GM21717 (cell line): ENCODE data around the gene SRPX.

Experiments
- ATAC-seq: cut with Tn5 transposase; IDR thresholded peaks from one replicate; pipeline ENCODE4 v1.9.1; 2021; ENCODE audit warnings: mild to moderate bottlenecking, moderate library complexity; ENCODE audit not compliant: unreplicated experiment

The SRPX gene, protein sequence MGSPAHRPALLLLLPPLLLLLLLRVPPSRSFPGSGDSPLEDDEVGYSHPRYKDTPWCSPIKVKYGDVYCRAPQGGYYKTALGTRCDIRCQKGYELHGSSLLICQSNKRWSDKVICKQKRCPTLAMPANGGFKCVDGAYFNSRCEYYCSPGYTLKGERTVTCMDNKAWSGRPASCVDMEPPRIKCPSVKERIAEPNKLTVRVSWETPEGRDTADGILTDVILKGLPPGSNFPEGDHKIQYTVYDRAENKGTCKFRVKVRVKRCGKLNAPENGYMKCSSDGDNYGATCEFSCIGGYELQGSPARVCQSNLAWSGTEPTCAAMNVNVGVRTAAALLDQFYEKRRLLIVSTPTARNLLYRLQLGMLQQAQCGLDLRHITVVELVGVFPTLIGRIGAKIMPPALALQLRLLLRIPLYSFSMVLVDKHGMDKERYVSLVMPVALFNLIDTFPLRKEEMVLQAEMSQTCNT

DNA sequence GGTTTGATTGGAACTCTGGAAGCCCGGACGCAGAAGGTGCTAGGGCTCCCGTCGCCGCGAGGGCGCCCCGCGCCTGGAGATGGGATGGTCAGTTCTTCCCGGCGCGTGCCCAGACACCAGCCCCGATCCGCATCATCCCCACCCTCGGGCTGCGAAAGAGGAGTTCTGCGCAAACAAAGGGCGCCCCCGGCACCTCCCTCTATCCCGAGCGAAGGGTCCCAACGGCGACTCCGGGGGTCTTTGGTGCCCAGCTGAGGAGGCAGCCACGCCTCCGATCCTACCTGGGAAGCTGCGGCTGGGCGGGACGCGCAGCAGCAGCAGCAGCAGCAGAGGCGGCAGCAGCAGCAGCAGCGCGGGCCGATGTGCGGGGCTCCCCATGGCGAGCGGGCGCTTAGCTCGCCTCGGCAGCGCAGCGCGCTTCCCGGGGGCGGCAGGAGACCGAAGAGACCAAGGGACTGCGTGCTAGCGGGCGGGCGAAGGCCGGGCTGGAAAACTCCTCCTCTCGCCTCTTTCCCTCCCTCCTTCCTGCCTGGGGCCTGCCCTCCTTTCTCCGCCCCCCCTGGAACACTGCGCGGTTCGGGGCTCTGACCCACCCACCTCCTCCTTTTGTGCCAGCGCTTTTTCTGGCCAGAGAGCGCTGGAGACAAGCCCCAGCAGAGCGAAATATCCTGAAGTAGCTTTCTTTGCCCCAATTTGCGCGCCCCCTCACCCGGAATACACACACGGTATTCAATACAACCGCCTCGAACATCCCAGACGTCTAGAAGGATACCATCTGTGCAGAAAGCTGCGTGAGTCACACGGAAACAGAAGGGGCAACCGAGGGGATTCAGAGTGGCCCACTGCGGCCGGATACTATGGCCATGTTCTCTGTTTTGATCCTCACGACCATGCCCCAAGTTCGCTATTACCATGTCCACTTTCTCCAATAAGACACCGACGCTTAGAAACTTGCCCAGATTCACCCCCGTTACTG lies at the start of gene SRPX:
Gene SRPX (minus strand): TSS at position 457 of the 976 bp plus-strand sequence. CDS start 79 bp downstream, at position 378.
- no peak for ATAC-seq

DNA sequence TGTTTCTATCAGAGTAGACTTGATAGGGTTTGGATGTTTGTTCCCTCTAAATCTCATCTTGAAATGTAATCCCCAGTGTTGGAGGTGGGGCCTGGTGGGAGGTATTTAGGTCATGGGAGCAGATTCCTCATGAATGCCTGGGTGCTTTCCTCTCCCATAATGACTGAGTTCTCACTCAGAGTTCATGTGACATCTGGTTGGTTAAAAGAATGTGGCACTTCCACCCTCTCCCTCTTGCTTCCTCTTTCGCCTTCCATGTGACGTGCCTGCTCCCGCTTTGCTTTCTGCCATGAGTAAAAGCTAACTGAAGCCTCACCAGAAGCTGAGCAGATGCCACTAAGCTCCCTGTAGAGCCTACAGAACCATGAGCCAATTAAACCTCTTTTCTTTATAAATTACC lies 47.3 kb upstream of the SRPX start:
- ATAC-seq, result no peak

DNA sequence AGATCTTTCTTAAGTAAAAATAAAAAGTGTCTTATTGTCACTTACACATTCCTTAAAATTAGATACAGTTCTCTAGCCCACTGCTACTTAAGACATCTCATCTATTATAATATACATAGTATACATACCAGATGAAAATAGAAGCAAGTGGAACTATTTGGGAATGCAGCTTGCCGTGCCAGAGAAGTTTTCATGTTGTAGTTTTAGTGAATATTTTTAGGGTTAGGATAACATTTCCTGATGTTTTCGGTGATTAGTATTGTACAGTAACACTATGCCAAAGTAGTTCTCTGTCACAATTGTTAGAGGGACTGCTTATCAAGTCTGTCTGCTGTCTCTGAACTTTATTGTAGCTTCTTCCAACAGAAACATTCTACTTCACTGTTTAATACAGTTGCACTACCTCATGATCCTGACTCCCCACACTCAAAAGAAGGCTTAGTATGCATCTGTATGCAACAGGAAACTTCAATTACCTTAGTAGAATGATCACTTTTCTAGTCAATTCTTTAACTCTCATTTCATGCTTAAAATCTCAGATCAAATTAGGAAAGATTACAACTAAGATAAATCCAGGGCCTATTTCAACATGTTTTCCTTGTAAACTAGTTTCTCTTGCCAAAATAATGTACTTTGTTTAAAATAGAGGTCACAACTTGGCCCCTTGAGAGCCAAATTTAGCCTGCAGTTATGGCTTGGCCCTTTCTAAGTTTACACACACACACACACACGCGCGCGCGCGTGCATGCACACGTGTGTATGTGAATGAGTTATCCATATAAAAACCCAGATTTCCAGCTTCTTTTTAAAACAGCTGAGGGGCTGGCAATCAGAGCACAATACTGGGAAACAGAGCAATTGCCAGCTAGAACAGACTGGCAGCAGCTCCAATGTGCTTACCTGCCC lies 42.3 kb upstream of the SRPX start:
- no peak for ATAC-seq

DNA sequence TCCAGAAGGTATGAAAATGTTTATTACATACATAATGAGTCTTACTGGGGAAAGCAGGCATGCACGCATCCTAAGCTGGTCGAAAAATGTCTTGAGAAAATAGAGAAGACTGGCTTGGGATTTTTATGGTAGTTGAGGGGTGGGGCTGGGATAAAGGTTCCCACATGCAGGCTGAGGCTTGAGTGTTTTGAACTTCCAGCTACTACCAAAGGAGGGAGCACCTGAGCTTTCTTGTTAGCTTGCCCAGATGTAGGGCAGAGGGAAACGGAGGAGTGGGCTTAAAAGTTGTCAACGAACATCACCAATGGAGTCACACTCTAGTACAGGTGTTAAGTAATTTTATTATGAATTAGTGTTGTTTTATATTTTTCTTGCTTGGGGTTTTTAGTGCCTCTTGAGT lies 39.6 kb upstream of the SRPX start:
- ATAC-seq, result peak; percentile 67

DNA sequence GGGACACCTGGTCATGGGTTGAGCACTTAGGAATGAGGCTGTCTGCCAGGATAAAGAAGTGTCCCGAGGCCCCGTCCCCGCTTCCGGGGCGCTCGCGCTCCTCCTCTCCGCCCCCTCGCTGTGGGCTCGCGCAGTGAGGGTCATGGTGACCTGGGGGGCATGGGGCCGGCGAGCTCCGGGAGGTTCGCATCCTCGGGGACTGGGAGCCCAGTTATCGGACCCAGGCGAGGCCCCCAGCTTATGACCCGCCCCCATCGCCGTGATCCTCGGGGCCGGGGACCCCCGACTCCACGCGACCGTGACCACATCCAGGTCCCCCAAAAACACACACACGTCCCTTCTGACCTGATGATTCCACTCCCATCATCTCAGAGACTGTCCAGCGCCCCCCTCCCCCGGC lies 35.3 kb upstream of the SRPX start:
- no peak for ATAC-seq

DNA sequence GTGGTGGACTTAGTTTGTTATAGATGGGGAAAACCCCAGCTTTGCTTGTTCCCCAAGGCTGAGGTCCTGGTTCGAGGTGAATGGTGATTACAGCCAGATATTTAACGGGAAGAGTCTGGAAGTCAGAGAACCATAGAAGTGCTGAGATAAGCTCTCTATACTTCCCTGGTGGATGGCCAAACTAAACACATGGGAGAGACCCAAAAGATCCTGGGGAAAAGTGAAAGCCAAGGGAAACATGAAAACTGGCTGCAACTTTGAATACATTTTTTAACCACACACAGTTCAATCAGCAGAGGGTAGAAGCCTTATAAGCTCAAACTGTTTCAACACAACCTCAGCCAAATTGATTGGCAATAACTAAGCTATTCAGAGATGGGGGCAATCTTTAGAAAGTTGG lies 29.3 kb upstream of the SRPX start:
- no peak for ATAC-seq

DNA sequence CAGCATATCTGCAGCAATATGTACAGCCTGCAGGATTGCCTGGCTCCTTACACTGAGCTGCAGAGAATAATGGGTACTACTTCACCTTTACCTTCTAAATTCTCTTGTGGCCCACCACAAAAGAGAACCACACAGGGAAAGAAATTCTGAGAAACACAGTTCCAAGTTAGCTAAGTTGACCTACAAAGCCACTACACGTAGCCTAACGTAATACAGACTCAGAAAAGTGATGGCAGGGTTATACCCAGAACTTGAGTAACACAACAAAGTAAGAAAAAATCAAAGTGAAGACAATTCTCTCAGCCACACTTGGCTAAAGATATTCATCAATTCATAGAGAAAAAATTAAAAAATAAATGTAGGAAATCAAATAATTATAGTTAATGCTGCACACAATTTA lies 26.4 kb upstream of the SRPX start:
- ATAC-seq, result no peak

DNA sequence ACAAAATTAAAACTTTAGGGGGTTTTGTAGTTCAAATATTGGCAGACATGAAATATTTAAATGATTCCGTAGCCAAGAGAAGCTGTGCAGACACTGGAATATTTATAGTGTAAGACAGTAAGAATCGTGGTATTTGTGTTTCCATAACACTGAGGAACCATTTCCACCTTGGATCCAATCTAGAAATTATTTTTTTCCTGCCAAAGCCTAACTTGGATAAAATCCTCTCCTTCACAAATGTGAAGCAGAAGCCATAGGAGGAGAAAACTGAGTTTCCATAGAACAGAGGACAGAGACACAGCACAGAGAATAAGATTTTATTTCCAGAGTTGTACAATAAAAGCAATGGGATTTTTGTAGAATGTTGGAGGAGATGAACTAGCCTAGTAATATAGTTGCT lies 19.9 kb upstream of the SRPX start:
- ATAC-seq, result no peak

DNA sequence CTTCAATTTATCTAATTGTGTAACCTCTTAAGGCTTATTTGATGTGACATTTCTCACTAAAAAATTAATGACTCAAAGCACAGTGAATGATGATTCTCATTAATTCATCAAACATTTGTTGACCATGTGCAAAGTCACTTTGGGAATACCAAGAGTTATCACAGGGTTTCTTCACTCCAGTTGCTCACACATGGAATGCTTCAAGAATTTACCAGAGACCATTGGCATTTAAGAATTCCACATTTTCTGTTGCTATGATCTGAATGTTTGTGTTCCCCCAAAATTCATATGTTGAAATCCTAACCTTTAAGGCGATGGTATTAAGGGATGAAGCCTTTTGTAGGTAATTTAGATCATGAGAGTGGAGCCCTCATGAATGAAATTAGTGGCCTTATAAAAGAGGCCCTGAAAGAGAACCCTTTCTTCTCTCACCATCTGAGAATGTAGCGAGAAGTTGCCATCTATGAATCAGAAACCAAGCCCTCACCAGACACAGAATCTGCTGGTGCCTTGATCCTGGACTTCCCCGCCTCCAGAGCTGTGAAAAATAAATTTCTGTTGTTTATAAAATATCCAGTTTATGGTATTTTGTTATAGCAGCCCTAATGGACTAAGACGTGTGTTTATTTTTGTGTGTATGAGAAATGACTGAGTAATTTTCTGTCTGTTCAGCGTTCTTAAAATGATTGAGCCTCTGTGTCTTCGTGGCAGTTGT lies 16.4 kb upstream of the SRPX start:
- no peak for ATAC-seq

DNA sequence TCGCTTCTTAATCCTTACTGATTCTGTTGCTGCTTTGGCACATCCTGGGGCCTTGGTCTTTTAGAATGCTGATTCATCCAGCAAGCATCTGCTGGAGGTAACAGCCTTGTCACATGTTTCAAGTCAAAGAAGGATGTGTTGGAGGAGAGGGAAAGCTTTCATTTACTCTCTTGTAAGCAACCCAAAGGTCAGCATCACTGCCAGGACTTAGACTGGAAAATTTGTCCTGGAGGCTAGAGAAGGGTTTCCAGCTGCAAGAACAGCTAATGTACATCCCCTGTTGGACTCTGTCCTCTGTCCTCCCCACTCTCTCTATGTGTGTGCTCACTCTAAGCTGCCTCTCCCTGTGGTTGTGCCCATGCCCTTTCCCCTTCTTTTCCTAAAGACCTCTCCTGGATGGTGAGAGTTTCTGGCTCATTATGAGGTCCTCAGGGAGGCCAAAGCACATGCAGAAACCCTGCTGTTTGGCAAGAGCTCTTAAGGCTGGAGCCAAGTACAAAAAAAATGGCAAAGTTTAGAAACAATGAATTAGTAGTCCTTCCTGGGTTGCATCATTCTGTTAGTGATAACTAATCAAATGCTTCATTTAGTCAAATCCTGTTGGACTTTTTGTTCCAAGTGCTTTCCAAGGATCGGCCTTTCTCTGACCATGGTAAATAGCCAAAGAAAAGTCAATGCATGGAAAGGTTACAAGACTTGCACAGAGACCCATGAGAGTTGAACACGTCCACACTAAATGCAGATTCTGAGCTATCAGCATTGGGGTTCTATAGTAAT lies 13.4 kb upstream of the SRPX start:
- ATAC-seq, result no peak

DNA sequence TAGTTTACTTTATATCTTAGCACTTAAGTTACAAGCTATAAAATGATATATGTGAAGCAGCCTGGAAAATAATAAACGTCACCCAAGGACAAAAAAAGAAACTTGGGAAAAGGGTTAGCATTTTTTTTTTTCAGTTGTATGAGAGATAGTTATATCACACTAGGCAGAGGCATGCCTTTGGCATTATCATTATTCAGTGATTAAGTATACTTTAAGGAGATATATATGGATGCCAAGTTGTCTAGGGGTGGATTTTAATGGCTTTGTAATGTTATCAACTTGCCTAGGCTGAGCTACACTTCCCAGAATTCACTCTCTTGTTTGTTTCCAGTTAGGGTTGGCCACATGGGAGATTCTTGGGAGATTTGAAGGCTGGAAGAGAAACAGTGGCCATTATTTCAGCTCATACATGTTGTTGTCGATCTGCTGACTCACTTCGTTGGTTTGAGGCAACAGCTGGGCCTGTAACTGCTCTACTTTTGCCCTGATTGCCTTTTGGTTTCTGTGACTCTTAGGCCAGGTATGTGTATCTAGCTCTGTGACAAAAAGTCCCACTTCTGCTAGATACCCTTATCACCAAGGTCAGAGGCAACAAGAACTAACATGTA lies 11.5 kb upstream of the SRPX start:
- no peak for ATAC-seq

DNA sequence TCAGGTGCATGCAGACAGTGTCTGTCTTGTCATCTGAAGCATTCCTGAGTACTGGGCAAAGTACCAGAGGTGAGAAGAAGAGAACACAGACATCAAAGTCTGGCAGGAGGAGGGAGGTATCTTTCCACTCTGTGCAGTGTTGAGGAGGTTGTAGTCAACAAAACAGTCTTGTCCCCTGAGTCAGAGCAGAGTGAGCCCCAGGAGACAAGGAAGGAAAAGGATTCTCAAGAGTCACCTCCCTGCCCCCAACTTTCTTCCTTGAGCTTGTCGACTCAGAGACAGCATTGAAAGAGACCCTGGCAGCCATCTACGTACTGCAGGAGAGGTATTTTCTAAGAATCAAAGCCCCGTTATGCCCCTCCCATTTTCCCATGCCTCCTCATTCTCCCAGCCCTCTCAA lies 4.4 kb upstream of the SRPX start:
- ATAC-seq, result no peak

DNA sequence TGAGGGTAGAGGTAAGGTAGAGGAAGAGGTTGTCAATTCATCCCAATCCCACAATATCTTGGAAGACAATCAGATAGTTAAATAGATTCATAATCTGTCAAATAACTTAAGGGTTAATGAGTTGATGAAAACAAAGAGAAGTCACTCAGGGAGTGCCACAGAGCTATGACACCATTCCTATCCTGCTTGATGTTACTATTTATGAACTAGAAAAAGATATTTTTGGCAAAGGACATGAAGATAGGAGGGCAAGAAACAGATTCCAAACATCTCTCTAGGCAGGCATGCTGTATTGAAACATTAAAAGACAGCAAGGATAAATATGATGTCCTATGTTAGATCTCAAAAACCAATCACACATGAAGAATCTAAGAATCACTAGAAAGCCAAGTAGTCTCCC lies 3.5 kb upstream of the SRPX start:
- ATAC-seq, result no peak

DNA sequence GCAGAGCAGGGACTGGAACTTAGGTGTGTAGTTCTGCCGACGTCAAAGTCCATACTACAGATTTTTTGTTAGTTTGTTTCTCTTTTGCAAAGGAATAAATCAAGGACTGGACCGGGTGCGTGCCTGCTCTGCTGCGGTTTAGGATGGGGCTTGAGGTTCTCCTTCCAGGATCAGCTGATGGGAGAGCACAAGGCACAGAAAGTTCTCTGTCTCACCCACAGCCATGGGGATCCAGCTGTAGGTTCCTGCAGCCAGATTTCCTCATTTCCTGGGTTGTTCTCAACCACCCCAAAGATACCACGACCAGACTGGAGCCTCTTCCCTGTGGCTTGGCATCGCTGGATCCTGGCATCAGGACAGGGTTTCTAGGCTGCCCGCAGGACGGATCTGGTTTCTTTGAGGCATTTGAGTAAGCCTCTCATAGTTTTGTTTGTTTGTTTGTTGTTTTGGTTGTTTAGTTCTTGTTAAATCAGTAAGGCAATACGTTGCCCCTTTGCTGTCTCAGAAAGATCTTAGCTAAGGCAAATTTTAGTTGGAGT lies 789 bp upstream of the SRPX start:
- no peak for ATAC-seq

DNA sequence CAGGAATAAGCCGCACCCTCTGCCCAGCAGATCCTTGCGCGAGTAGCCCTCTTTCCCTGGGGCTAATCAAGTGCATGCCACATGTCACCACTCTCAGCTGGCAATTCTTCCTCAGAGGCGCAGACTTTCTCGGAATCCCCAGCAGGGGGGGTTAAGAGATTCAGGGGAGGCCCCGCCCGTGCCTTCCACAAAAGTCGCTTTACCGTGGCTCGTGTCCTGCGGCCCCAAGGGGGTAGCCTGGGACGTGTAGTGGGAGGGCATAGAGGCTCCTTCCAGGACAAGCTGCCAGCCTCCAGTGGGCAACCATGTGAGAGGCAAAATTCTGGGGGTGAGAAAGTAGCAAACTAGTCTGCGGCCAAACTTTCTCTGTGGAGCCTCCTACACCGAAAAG lies 652 bp downstream of the SRPX start:
- ATAC-seq, result peak; percentile 58

DNA sequence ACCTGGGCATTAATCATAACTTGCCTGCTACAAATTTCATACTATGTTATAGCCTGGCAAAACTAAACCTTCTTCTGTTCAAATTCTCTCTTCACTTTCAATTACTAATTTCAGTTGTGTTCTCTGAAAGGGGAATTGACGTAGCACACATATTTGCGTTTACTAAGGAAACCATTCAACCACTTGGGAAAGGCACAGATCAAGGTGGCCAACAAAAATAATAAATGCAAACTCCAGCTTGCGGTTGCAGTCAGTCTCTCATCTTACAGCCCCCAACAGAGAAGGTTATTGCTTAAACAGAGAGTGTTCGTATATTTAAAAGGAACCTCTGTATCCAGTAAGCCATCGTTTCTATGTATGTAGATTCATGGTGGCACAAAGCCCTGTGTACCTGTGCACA lies 4.0 kb downstream of the SRPX start:
- no peak for ATAC-seq

DNA sequence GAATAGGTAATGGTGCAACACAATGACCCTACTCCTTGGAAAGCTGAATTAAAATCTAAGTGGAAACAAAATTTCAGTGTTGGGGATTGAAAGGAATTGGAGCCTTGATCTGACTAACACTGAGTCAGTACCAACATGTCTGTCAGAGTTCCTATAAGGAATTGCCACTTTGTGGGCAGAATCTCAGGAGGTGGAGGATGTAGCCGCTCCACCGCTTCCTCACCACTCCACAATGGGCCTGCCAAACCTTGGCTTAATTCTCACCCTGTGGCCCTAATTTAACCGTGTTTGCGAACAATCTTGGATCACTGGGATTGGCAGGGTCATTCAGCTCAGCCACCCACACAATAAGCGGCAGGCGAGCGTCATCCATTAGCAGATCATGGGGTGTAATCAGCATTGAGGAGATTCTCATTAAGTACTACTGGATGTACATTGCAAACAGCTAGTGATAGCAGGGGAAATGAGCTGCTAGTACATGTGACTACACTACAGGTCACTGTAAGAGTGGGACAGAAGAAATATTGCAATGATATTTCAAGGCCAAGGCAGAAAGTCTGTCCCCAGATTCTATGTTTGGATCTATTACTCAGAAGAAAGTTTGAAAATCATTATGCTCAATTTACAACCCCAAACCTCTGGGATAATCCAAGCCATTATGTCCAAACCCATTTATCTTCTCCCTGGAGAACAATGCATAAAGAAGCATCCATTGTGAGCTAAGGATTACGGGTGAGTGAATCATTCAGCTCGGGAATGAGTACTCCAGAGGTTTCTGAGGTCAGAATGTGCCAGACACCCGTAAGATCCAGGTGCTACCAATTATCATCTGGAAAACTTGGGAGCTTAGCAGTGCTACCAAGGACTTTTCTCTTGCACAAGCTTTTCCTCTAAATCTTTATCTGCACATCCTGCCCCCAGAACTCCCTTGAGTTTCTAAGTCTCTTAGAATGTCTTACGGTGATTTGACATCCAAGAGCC lies 5.8 kb downstream of the SRPX start:
- ATAC-seq, result no peak

DNA sequence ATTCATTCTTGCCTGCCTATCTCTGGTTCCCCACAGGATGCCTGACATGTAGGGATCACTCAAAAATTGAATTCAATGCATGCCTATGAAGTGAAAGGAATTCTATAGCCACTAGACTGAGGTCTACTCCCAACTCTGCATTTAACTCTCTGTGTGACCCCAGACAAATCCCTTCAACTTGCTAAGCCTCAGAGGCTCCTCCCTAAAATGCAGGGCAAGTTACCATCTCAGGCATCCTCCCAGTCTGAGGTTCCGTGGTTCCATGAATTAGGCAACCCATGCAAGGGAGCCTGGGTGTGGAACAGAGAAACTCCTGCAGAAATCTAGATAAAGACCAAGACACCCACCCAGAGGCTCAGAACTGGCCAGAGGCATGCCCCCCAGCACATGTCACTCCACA lies 6.6 kb downstream of the SRPX start:
- ATAC-seq, result no peak
